ENCODE results near the gene HCRTR1.

HCRTR1 gene

GRCh38 chr1:31591425-31592093 lies 25.9 kb upstream of the HCRTR1 start:
- H3K27ac ChIP-seq (ENCODE audit: low read length): peak overlapping the region; percentile 83
- no peaks in the 10 kb centered on the region for H3K36me3 ChIP-seq (ENCODE audit: control insufficient read depth in 1 of 2, insufficient read depth in 2 of 2, low read length in 2 of 2)
- peaks cover 6 to 27% of the 10 kb centered on the region in 2 donors for H3K4me1 ChIP-seq (ENCODE audit: control insufficient read depth in 1 of 2, insufficient read depth in 2 of 2, low read length in 2 of 2)
- H3K27me3 ChIP-seq (ENCODE audit: low read depth, low read length): no peaks in the 10 kb centered on the region
- H3K4me3 ChIP-seq (ENCODE audit: low read depth in 1 of 2, low read length in 2 of 2): peak overlapping the region in 1 of 2 donors; percentile 16
- H3K9me3 ChIP-seq (ENCODE audit: control insufficient read depth in 1 of 2, low read length in 2 of 2): no peaks in the 10 kb centered on the region

- H3K9me3 ChIP-seq (ENCODE audit: control insufficient read depth in 1 of 2, low read length in 2 of 2): no peaks in the 10 kb centered on the region
- peak overlapping the region; percentile 83 for H3K27ac ChIP-seq (ENCODE audit: low read length)
- no peaks in the 10 kb centered on the region for H3K36me3 ChIP-seq (ENCODE audit: control insufficient read depth in 1 of 2, insufficient read depth in 2 of 2, low read length in 2 of 2)
- no peak overlapping the region for H3K4me3 ChIP-seq (ENCODE audit: low read depth in 1 of 2, low read length in 2 of 2)
- peaks cover 6 to 22% of the 10 kb centered on the region in 2 donors for H3K4me1 ChIP-seq (ENCODE audit: control insufficient read depth in 1 of 2, insufficient read depth in 2 of 2, low read length in 2 of 2)
- no peaks in the 10 kb centered on the region for H3K27me3 ChIP-seq (ENCODE audit: low read depth, low read length)
These were observed 25.4 kb upstream of the HCRTR1 start for GRCh38 chr1:31592132-31592531.

DNA sequence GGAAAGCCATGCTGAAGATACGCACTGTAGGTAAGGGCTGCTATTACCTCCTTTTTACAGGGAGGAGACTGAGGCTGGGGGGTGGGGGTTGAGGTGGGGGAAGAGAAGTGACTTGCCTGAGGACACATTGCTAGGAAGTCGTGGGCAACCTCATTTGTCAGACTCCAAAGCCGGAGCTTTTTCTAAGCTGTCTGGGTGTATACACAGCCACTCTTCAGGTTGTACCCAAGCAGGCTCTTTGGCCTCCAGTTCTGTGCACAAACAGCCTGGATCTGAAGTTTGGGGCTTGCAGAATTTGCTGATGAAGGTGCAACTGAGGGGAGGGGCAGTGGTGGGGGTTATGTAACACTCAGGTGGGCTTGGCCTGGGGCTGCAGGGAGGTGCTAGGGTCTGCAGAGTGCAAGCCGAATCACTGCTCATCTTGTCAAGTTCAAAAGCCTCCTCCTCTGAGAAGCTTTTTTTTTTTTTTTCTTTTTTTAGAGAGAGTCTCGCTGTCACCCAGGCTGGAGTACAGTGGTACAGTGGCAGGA lies 24.3 kb upstream of the HCRTR1 start:
- Histone ChIP-seq H3K4me3 (ENCODE audit: low read depth in 1 of 2, low read length in 2 of 2) (no peak overlapping the region), H3K27ac (ENCODE audit: low read length) (no peak overlapping the region), H3K36me3 (ENCODE audit: control insufficient read depth in 1 of 2, insufficient read depth in 2 of 2, low read length in 2 of 2) (no peaks in the 10 kb centered on the region), H3K9me3 (ENCODE audit: control insufficient read depth in 1 of 2, low read length in 2 of 2) (no peaks in the 10 kb centered on the region), H3K4me1 (ENCODE audit: control insufficient read depth in 1 of 2, insufficient read depth in 2 of 2, low read length in 2 of 2) (peaks cover 3 to 11% of the 10 kb centered on the region in 2 donors), H3K27me3 (ENCODE audit: low read depth, low read length) (no peaks in the 10 kb centered on the region)

GRCh38 chr1:31593770-31594632 lies 23.5 kb upstream of the HCRTR1 start:
- Histone ChIP-seq H3K4me1 (ENCODE audit: control insufficient read depth in 1 of 2, insufficient read depth in 2 of 2, low read length in 2 of 2) (peaks cover 0 to 3% of the 10 kb centered on the region in 2 donors), H3K27ac (ENCODE audit: low read length) (no peak overlapping the region), H3K36me3 (ENCODE audit: control insufficient read depth in 1 of 2, insufficient read depth in 2 of 2, low read length in 2 of 2) (no peaks in the 10 kb centered on the region), H3K9me3 (ENCODE audit: control insufficient read depth in 1 of 2, low read length in 2 of 2) (no peaks in the 10 kb centered on the region), H3K27me3 (ENCODE audit: low read depth, low read length) (no peaks in the 10 kb centered on the region), H3K4me3 (ENCODE audit: low read depth in 1 of 2, low read length in 2 of 2) (no peak overlapping the region)

DNA sequence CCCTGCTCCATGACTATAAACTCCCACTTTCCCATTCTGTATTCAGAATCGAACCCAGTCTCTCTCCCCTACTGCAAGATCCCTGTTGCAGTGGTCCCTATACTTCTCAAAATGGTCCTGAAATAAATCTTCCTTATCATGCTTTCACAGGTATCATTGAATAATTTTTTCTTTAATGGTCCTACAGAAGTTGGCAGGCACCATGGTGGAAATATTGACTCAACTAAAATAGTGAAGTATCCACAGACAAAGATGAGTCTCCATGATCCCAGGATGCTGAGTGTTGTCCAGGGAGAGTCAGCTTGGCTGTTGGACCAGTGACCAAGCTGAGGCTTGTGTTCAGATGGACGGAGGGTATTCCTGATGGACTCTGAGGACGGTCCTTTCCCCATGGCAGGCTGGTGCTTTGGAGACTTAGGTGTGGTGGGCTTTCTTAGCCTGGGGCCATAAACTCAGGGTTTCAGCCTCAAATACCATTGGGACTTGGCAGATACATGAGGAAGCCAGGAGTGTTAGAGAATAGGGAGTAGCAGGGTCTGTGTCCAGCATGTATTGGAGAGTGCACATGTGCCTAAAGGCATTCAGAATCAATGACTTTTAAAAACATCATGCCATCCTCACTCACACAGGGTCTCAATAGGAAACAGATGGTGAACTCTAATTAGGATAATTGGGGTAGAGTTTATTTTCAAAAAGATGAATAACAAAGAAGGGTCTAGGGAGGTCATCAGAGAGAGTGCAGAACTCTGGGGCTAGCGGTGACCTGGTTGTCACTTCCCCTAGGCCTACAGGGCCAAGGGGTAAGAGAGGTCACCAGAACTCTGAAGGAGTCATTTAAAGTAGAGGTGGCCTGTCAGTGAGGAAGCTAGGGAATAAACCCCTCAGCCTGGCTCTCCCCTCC lies 21.4 kb upstream of the HCRTR1 start:
- Histone ChIP-seq H3K27ac (ENCODE audit: low read length) (no peak overlapping the region), H3K27me3 (ENCODE audit: low read depth, low read length) (no peaks in the 10 kb centered on the region), H3K4me1 (ENCODE audit: control insufficient read depth in 1 of 2, insufficient read depth in 2 of 2, low read length in 2 of 2) (peaks cover 0 to 3% of the 10 kb centered on the region in 2 donors), H3K36me3 (ENCODE audit: control insufficient read depth in 1 of 2, insufficient read depth in 2 of 2, low read length in 2 of 2) (no peaks in the 10 kb centered on the region), H3K9me3 (ENCODE audit: control insufficient read depth in 1 of 2, low read length in 2 of 2) (no peaks in the 10 kb centered on the region), H3K4me3 (ENCODE audit: low read depth in 1 of 2, low read length in 2 of 2) (no peak overlapping the region)

DNA sequence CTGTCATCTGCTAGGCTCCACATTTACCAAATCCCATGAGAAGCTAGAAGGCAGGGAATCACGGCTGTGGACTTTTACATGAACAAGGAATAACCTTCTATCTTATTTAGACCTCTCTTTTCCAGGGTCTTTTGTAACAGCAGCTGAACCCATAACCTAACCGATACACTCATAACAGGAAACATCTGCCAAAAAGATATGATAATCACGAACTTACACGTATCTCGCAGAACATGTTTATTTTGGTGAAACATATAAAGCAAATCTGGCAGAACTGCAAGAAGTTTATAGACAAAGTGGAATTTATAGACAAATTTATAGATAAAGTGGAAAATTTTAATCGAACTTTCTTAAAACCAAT lies 20.8 kb upstream of the HCRTR1 start:
- H3K4me3 ChIP-seq (ENCODE audit: low read depth in 1 of 2, low read length in 2 of 2): no peak overlapping the region
- no peaks in the 10 kb centered on the region for H3K9me3 ChIP-seq (ENCODE audit: control insufficient read depth in 1 of 2, low read length in 2 of 2)
- H3K27ac ChIP-seq (ENCODE audit: low read length): no peak overlapping the region
- H3K36me3 ChIP-seq (ENCODE audit: control insufficient read depth in 1 of 2, insufficient read depth in 2 of 2, low read length in 2 of 2): no peaks in the 10 kb centered on the region
- H3K27me3 ChIP-seq (ENCODE audit: low read depth, low read length): no peaks in the 10 kb centered on the region
- peaks cover 0 to 3% of the 10 kb centered on the region in 2 donors for H3K4me1 ChIP-seq (ENCODE audit: control insufficient read depth in 1 of 2, insufficient read depth in 2 of 2, low read length in 2 of 2)

GRCh38 chr1:31598980-31599379 lies 18.5 kb upstream of the HCRTR1 start:
- Histone ChIP-seq H3K4me1 (ENCODE audit: control insufficient read depth in 1 of 2, insufficient read depth in 2 of 2, low read length in 2 of 2) (peaks cover 0 to 3% of the 10 kb centered on the region in 2 donors), H3K27me3 (ENCODE audit: low read depth, low read length) (no peaks in the 10 kb centered on the region)

GRCh38 chr1:31600641-31601040 lies 16.8 kb upstream of the HCRTR1 start:
- Histone ChIP-seq H3K36me3 (ENCODE audit: control insufficient read depth in 1 of 2, insufficient read depth in 2 of 2, low read length in 2 of 2) (no peaks in the 10 kb centered on the region), H3K9me3 (ENCODE audit: control insufficient read depth in 1 of 2, low read length in 2 of 2) (no peaks in the 10 kb centered on the region), H3K4me1 (ENCODE audit: control insufficient read depth in 1 of 2, insufficient read depth in 2 of 2, low read length in 2 of 2) (no peaks in the 10 kb centered on the region), H3K4me3 (ENCODE audit: low read depth in 1 of 2, low read length in 2 of 2) (no peak overlapping the region), H3K27me3 (ENCODE audit: low read depth, low read length) (no peaks in the 10 kb centered on the region), H3K27ac (ENCODE audit: low read length) (no peak overlapping the region)

More at GRCh38 chr1:31598980-31599379, 18.5 kb upstream of the HCRTR1 start:
- Histone ChIP-seq H3K36me3 (ENCODE audit: control insufficient read depth in 1 of 2, insufficient read depth in 2 of 2, low read length in 2 of 2) (no peaks in the 10 kb centered on the region), H3K4me3 (ENCODE audit: low read depth in 1 of 2, low read length in 2 of 2) (no peak overlapping the region), H3K9me3 (ENCODE audit: control insufficient read depth in 1 of 2, low read length in 2 of 2) (no peaks in the 10 kb centered on the region), H3K27ac (ENCODE audit: low read length) (no peak overlapping the region)

GRCh38 chr1:31602081-31602480 lies 15.4 kb upstream of the HCRTR1 start:
- Histone ChIP-seq H3K27ac (ENCODE audit: low read length) (no peak overlapping the region), H3K27me3 (ENCODE audit: low read depth, low read length) (no peaks in the 10 kb centered on the region), H3K9me3 (ENCODE audit: control insufficient read depth in 1 of 2, low read length in 2 of 2) (no peaks in the 10 kb centered on the region), H3K36me3 (ENCODE audit: control insufficient read depth in 1 of 2, insufficient read depth in 2 of 2, low read length in 2 of 2) (no peaks in the 10 kb centered on the region), H3K4me1 (ENCODE audit: control insufficient read depth in 1 of 2, insufficient read depth in 2 of 2, low read length in 2 of 2) (no peaks in the 10 kb centered on the region), H3K4me3 (ENCODE audit: low read depth in 1 of 2, low read length in 2 of 2) (no peak overlapping the region)

DNA sequence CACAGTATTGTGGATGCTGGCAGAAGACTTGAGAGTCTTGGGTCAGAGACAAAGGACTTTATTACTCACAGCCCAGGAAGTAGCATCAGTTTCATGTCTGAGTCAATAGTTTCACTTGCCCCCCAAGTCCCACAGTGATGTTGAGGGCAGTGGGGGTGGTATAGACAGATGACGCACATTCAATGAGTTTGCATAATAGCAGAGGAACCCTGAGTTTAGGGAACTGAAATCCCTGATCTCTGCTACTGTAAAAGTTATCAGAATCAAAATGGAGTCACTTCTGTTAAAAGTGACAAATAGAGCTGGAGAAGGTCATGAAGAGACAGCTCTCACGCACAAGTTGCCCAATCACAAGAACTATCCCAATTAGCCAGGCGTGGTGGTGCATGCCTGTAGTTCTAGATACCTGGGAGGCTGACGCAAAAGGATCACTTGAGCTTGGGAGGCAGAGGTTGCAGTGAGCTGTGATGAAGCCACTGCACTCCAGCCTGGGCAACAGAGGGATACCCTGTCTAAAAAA lies 11.5 kb upstream of the HCRTR1 start:
- H3K27ac ChIP-seq (ENCODE audit: low read length): no peak overlapping the region
- H3K36me3 ChIP-seq (ENCODE audit: control insufficient read depth in 1 of 2, insufficient read depth in 2 of 2, low read length in 2 of 2): no peaks in the 10 kb centered on the region
- no peak overlapping the region for H3K4me3 ChIP-seq (ENCODE audit: low read depth in 1 of 2, low read length in 2 of 2)
- H3K4me1 ChIP-seq (ENCODE audit: control insufficient read depth in 1 of 2, insufficient read depth in 2 of 2, low read length in 2 of 2): no peaks in the 10 kb centered on the region
- H3K27me3 ChIP-seq (ENCODE audit: low read depth, low read length): no peaks in the 10 kb centered on the region
- H3K9me3 ChIP-seq (ENCODE audit: control insufficient read depth in 1 of 2, low read length in 2 of 2): no peaks in the 10 kb centered on the region
